COLO668 (cell line): Measurements from ENCODE around the gene MTHFD1L.

Source experiments
- DNase-seq: peaks from one replicate; lab custom pipeline; 2025; ENCODE audit not compliant: unreplicated experiment; lab: John Stamatoyannopoulos, UW

MTHFD1L gene

DNA sequence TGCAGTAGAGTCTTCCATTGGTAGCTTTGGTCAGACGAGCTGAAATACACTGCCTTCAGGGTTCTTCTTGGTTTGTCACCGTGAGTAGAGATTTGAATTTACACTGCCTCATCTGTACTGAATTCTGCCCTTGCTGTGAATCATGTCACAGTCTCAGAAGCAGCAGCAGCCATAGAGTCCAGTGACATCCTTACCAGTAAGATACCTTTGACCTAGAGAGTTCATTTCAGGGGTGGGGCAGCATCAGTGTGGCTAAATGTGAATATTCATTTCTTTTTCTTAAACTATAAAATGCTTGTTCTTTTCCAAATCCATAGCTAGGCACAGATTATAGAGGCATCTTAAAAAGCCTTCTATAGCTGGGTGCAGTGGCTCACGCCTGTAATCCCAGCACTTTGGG, 223.5 kb downstream of the MTHFD1L start:
- DNase-seq, result no peak

DNA sequence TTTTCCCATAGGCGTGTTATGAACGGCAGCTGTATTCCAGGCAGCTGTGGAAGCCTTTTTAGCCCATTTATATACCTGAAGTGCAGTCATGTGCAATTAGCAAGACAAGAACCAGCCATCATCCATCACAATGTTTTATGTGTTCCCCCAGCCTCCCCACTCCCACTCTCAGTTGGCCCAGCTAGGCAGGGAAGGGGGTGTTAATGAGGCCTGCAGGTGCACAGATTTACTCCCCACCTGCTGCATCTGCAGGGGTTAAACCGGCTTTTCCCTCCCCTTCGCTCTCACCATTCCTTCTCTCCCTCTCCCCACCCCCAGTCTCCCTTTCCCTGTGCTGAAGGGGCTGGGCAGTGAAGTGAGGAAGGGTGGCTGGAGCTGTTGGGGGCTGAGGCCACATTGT, 224.5 kb downstream of the MTHFD1L start:
- no peak for DNase-seq

DNA sequence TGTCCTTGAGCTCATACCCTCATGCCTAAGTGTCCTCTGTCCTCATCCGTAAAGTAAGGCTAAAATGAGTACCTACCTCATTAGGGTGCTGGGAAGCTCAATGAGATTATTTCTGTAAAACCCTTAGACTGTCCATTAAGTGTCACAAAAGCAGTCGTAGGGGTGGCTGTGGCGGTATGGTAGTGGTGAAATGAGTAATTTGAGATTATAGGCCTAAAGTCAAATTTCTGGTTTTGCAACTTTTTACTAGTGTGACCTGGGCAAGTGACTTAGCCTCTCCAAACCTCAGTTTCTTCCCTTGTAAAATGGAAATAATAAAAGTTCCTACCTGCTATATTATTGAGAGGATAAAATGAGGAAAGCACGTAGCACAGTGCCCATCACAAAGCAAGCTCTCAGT, 226.1 kb downstream of the MTHFD1L start:
- DNase-seq, result no peak

DNA sequence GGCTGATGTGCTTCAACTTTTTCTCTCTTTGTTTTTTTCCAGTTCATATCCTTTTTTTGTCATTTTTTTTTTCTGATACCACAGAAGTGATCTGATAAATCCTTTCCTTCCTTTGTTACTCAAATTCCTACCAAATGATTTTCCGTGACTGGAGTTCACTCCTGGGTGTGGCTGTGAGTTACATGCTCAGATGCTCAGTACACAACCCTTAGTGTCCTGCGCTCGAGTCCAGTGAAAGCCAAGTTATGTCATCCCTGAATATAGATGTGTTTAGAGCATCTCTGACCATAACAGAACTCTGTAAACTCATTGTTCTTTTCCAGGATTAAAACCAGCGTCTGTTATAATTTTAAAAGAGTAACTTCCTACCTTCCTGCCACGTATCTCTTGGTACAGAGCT, 227.1 kb downstream of the MTHFD1L start:
- DNase-seq, result no peak

DNA sequence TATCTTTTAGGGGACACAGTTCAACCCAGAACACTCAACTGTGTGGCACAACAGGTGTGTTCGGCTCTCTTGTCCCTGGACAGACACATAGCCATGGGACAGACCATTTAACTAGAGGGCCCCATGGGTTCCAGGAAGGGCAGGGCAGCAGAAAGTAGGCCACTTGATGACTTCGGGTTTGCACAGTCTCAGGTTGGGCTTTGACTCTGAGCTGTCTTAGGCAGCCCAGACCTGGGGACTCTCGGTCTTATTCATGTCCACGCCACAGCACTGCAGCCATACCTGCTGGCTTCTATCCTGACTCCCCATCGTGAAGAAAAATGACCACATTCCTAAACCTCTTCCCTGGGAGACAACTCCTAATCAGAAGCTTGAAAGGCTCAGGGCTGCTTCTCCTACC, 228.2 kb downstream of the MTHFD1L start:
- DNase-seq, result no peak

DNA sequence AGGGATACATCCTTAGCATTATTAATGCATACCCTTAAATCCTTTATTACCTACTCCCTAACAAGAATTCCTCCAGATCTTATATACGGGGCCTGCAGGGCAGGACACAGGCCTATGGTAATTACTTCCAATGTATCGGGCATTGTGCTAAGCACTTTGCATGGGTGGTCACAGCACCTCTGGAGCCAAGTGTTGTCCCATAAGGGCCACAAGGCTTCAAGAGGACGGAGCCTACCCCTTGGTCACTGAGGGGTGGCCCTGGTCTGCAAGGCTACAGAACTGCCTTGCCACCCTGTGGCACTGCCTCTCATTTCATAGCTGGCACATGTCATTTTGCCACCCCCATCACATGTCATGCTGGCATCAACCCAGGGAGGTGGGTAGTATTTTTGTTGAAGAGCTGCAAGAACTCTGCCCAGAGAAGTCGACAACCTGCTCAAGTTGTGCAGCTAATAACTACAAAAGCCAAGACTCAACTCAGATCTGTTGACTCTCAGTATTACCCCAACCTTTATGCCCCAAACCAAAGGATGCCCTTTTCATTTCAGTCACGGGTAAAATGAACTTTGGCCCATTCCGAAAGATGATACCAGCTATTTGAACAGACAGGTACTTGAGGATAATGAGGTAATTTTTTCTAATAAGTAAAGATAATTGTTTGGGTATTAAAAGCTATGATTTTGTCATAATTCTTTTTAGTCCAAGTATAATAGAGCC, 230.2 kb downstream of the MTHFD1L start:
- DNase-seq, result no peak

DNA sequence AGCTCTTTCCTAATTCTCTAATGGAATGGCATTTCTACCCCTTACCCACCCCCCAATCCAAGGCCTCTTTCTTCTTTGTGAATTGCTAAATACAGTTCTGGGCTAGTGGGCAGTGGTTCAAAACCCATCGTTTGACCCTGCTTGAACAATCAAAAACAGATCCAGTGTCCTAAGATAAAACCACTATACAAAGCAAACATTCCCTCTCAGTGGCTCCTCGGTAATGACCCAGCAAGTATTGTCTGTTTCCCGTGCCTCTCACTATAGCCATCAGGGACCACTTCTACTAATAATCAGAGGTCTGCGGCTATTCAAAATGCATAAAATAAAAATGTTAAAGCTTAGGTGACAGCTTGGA, 230.7 kb downstream of the MTHFD1L start:
- DNase-seq, result no peak

DNA sequence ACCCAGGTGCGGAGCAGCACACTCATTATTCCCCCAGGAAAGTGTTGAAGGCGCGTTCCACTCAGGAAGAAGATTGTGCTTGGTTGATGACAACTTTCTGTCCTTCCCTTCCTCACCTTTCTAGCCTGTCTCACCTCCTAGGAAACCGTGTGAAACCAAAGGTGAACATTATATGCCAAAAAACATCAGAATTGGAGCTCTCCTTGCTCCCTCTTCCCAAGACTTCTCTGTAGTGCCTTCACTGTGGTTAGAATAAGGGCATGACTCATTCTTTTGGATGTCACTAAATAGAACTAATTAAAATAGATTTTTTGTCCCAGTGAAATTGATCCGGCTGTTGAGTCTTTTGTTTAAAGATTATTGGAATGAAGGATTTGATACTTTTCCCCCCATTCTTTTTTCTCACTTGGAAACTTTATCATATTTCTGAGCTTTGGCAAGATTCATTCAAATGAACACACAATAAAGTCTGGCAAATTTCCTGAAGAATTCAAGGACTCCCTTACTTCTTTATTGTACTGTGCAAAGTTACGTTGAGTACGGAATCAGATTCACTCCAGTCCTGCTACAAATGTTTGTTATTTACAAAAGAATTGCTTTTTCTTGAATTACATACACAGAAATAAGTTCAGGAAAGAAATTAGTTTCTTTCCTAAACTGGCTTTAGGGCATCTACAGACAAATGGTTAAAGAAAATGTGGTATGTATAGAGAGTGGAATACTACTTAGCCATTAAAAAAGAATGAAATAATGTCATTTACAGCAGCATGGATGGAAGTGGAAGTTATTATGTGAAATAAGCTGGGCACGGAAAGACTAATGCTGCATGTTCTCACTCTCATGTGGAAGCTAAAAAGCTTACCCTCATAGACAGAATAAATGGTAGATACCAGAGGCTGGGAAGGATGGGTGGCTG, 231.4 kb downstream of the MTHFD1L start:
- DNase-seq, result no peak

DNA sequence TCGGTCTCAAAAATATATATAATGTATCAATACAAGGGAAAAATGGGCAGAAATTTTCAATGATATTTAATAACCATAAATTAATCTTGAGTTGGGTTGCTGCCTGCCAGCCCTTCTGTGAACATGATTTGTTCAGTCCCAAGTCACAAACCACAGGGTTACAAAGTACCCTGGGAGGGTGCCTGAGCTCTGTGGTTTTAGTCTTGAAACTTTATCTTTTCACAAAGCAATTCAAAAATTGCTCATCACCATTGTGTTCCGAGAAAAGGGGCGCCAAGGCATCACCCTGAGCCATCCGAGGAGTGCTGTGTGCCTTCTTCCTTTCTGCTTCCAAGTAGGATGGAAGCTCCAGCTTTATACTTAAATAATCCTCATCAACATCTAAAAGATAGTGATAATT, 232.7 kb downstream of the MTHFD1L start:
- no peak for DNase-seq

DNA sequence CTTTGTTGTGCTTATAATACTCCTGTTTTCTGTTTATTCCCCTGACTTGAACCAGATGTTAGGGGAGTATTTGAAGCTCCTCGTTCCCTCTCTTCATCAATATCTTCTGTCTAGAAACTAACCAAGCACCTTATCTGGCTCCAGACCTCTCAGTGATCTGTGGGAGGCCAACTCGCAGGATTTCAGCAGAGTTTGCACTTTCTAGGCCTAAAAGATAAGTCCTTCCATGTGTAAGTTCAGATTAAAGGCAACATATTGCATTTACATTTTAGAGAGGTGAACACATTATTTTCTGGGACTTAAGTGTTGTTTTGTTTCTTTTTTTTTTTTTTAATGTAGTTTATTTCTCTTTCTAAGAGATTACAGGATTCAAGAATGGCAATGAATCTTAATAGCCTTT, 234.8 kb downstream of the MTHFD1L start:
- no peak for DNase-seq

DNA sequence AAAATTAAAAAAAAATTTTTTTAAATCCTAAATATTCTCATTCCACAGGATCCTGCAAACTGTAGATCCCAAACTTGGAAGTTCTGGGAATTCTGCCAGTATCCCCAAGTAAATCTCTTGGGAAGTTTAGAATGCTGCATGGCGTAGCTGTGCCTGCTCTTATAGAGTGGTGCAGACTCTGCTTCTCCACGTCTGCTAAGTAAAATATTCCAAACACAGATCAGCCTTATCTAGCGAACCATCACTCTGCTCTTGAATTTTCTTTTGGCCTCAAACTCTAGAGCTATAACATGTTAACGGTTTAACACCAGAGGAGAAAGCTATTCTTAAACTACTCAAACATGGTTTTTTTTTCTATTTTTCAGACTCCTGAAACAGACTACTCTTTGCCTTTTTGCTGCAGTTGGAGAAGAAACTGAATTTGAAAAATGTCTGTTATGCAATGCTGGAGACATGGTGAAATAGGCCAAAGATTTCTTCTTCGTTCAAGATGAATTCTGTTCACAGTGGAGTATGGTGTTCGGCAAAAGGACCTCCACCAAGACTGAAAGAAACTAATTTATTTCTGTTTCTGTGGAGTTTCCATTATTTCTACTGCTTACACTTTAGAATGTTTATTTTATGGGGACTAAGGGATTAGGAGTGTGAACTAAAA, 235.8 kb downstream of the MTHFD1L start:
- DNase-seq, result no peak

DNA sequence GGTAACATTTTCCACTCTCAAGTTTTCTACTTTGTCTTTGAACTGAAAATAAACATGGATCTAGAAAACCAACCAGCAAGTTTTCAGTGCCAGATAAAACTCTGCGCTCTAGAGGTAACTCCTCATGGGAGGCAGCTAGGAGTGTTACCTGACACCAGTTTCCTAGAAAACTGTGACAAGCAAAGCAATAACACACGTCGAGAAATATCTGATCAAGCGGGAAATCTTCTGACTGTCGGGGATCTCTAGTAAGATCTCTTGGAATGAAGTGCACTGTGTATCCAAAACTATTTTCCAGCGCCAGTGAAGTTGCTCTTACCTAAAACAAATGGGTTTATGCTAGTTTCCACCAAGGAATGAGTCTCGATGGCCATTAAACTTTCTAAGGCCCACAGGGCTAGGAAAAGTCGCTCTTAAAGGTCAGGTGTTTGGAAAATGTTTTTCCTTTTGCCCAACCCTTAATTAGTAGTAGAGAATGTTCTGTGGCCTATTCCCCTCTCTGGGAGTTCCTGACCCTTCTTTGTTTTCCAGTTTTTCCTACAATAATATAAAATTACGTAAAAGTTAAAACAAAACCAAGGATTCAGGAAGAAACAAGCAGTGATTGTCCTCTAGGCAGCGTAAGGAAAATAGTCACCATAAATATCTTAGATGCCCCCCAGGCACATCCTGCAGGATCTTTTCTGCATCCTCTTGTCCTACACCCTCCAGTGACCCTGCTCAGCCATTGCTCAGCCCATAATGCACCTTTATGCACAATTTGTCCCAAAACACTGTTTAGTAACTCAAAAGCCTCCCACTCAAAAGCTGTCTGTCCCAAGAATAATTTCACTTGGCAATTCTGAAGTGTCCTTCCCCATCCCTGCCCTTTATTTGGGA, 236.6 kb downstream of the MTHFD1L start:
- no peak for DNase-seq

DNA sequence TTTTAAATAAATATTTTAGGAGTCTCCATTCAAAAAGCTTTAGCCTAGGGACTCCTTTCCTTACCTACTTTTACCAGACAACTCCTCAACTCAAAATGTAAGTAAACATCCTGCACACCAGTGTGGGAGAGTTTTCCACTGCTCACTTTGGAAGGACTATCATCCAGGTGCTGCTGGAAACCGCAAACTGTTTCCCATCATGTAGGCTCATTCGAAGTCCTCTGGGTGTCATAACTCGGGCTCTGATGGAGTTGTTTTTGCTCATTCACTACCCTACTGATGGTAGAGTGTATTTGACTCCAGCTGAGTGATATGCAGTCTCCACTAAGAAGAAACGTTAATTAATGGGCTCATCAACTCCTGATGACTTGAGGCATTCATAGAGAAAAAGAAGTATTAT, 237.8 kb downstream of the MTHFD1L start:
- DNase-seq, result no peak

DNA sequence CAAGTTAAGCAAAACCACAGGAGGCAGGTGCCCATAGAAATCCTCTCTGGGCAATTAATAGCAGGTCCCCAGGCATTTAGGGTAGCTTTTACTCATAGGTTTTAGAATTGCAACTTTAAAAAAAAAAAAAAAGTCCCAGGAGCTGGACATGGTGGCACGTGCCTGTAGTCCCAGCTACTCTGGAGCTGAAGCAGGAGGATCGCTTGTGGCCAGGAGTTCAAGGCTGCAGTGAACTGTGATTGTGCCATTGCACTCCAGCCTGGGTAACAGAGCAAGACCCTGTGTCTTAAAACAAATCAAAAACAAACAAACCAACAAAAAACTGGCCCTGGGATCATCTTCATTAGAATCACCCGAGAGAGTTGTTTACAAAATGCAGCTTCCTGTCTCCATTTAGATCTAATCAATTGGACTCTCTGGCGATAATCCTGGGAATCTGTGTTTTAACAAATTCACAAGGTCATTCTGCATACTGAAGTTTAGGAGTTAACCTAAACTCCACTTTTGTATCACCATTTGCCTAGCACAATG, 242.5 kb downstream of the MTHFD1L start:
- no peak for DNase-seq

DNA sequence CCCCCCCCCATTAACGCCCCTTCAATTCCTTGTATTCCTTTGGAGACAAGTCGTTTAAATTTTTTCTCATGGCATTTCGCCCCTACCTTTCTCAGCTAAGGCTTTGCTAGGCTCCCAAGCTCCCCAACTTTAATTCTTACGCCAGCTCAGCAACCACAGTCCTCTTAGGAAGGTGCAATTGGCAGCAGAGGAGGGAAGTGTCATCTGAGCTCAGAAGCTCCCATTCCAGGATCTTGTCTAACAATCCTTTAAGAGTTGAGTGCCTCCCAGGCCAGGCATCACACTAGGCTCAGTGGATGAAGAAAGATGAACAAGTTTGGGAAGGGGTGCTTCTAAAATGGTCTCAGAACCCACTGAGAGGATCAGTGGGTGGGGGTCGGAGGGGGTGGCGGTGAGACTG, 243.0 kb downstream of the MTHFD1L start:
- DNase-seq, result no peak

DNA sequence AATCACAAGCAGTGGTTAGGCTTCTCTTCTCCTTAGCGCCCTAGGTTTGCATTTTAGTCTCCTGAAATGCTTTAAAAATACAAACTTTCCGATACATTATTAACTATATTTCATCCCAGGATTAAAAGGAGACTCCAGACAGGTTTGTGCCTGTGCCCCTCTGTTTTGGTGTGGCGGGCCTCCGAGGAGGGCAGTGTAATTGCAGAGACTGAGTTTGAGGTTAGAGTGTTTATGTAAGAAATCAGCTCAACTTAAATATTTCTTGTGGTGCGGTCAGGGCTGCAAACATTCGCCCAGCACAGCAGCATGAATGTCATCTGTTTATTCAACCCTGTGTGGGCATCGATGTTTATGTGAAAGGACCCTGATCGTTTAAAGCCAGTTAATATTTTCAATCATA, 243.9 kb downstream of the MTHFD1L start:
- DNase-seq, result no peak

DNA sequence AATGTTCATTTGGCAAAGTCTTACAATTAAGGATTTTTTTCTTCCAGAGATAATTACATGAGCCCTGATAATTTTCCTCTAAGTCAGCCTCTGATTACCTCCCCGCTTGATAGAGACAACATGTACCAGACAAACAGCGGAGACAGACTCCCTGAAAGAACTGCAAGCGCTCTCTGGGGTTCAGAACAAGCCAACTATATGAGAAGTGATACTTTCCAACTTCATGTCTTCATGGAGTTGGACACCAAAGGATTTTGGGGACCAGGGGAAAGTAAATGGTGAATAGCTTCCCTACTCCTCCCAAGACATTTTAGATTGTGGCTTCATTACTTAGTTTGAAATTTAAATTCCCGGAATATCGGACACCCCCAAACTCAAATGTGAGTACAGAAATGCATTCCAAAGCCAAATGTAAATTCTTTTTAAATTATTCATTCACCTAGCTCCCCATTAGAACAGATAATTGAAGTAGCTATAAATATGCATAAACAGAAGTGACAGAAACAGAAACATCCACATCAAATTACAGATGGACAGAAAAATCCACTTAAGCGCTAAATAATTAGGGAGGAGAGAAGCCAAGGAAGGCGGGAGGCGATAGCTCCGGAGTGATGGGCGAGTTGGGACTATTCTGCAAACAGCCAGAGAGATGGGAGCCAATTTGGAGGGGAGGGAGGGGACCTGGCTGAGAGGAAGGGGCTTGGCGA, 244.5 kb downstream of the MTHFD1L start:
- DNase-seq, result no peak

DNA sequence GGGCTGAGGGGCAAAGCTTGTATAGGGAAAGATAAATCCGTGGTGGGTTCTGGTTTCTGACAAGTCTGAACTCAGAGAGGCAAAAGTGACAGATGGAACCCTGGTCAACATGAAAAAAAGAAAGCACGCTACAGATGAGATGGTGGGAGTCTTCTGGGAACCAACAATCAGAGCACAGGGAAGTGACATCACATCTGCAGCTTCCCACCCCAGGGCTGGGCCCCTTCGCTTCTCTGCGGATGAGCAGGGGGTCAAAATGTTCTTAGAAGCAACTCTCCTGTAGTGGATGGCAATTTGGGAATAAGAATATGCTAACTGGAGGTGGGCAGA, 245.0 kb downstream of the MTHFD1L start:
- DNase-seq, result no peak

DNA sequence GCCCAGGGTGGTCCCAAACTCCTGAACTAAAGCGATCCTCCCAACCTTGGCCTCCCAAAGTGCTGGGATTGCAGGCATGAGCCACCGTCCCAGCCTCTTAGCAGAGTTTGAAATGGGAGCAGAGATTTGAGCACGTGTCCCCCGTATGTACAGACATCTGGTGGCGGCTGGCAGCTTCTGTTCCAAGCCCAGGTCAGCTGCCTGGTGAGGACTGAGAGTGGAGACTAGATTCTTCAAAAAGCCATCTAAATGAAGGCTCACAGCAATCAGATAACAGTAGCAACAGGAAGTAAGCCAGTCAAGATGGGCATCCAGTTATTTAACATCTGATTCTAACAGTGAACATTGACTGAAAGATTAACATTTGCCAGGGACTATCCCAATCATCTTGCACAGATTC, 246.2 kb downstream of the MTHFD1L start:
- DNase-seq, result no peak

DNA sequence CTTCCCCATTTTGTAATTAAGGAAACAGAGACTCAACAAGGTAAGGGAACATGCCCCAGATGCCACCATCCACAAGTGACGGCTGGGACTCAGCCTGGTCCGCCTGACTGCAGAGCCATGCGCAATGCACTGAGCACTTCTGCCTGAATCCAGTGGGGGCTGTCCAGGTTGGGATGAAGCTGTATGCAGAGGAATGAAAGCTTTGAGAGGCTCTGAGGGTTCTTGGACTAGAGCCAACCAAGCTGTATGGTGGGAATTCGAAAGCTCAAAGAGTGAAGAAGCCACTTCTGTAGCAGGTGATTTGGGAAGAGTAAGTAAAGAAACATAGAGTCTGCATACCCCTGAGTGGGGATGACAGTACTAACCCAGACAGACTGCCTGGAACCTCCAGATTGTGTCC, 246.6 kb downstream of the MTHFD1L start:
- DNase-seq, result no peak
